H1 (cell line): ENCODE results near the gene DCPS.
"Not testable (repeated sequence)": the region's sequence is repeated elsewhere in the genome, so short reads cannot be mapped to it uniquely, and the experiment has no call there.

Source experiments
- CTCF ChIP-seq, 3 experiments: IDR thresholded peaks; 1 replicate in 2 of 3; 2 replicates in 1 of 3; pipeline versions ENCODE4 v1.5.1 to v1.6.1; 2011; ENCODE audit warnings: low read length in 3 of 3, mild to moderate bottlenecking in 3 of 3, inconsistent platforms in 2 of 3, low read depth in 1 of 3, moderate library complexity in 1 of 3; ENCODE audit not compliant: insufficient read depth in 1 of 3; ENCODE audit errors: control extremely low read depth in 1 of 3
- MAX ChIP-seq: IDR thresholded peaks from 2 replicates; pipeline ENCODE4 v1.6.1; 2012; ENCODE audit warnings: inconsistent platforms
- USF2 ChIP-seq: IDR thresholded peaks from 2 replicates; pipeline ENCODE4 v1.6.1; 2011; ENCODE audit warnings: low read length, improper control_type of control experiment

GRCh38 chr11:126364735-126365134 is 60.9 kb downstream of the DCPS start:
- TF ChIP-seq MAX; USF2; CTCF (IDR thresholded peaks at IDR 0.05; ENCODE audit: control extremely low read depth in 1 of 3, insufficient read depth in 1 of 3, low read depth in 1 of 3, low read length in 3 of 3): not testable (repeated sequence)
